K562 (cell line): ENCODE results near the gene IGSF10. TPM values are rescaled to one million over a fixed set of nuclear protein-coding genes. Genes with fewer than 3 reads are reported as not detected.
A peak's percentile ranks its signal among the peaks of the same experiment; 100 is the strongest.

Experiments
- ATAC-seq: fragments of 200-7000 bp; cut with Tn5 transposase; 3 replicates; pipeline ENCODE4 v1.9.1; 2020; ENCODE audit warnings: moderate library complexity
- BruUV-seq: library from RNA; stranded (reverse); fragments of 400-500 nt; replicated peaks from 2 replicates; lab custom pipeline; 2021; lab: Mats Ljungman, UMichigan
- CTCF ChIA-PET: fragments of 300-600 bp; formaldehyde crosslinking; extraction: SDS; loops from one replicate; lab custom pipeline; 2021; ENCODE audit warnings: low intra/inter-chr PET ratio; lab: Yijun Ruan, JAX
- POLR2A ChIA-PET: fragments of 300-600, 350-650 bp; sonication (Branson Sonifier 250); formaldehyde crosslinking; extraction: SDS; loops from one replicate; lab custom pipeline; 2021; ENCODE audit warnings: antibody characterized with exemption, inconsistent platforms; lab: Yijun Ruan, JAX
- DNase-seq, 4 experiments: peaks; one replicate each; pipeline versions ENCODE4 v3.0.0 to v3.0.0-alpha.2; 2011 to 2018; ENCODE audit warnings: low spot score in 3 of 4, mixed read lengths in 3 of 4; ENCODE audit errors: extremely low read depth in 1 of 4
- FAIRE-seq: peaks from 2 replicates; lab custom pipeline; 2011; peaks lifted over from hg19 to GRCh38; lab: Jason Lieb, UNC
- H2AFZ ChIP-seq: 2 replicates; pipeline ENCODE4 v1.6.0; 2011; ENCODE audit warnings: low read depth, low read length, control low read depth, inconsistent platforms
- H3K27ac ChIP-seq: fragments of 200-600 bp; 3 replicates; pipeline ENCODE4 v1.8.0; 2011; ENCODE audit warnings: low read depth, mild to moderate bottlenecking, control low read depth, inconsistent platforms, low read length, moderate library complexity, mixed read lengths; ENCODE audit errors: extremely low read depth
- H3K27me3 ChIP-seq, 2 experiments: fragments of 300-600 bp in 1 of 2; 2 replicates in 1 of 2; 3 replicates in 1 of 2; pipeline versions ENCODE4 v1.6.0 to v1.8.0; 2011; ENCODE audit warnings: inconsistent platforms in 2 of 2, low read length in 2 of 2, mild to moderate bottlenecking in 1 of 2, mixed read lengths in 1 of 2, moderate library complexity in 1 of 2; ENCODE audit not compliant: control insufficient read depth in 2 of 2, insufficient read depth in 2 of 2
- H3K36me3 ChIP-seq: fragments of 300-600 bp; 3 replicates; pipeline ENCODE4 v1.8.0; 2011; ENCODE audit warnings: mild to moderate bottlenecking, low read length, inconsistent platforms; ENCODE audit not compliant: control insufficient read depth, insufficient read depth
- H3K4me1 ChIP-seq, 2 experiments: fragments of 200-600 bp in 1 of 2; replicated peaks in 1 of 2; 2 replicates in 1 of 2; 3 replicates in 1 of 2; pipeline versions ENCODE4 v1.5.1 to v1.8.0; 2011; ENCODE audit warnings: inconsistent platforms in 2 of 2, low read length in 2 of 2, mild to moderate bottlenecking in 1 of 2, mixed read lengths in 1 of 2, moderate library complexity in 1 of 2; ENCODE audit not compliant: control insufficient read depth in 2 of 2, insufficient read depth in 2 of 2
- H3K4me2 ChIP-seq: 2 replicates; pipeline ENCODE4 v1.6.1; 2011; ENCODE audit warnings: low read length, control low read depth, inconsistent platforms, mixed read lengths; ENCODE audit not compliant: insufficient read depth
- H3K4me3 ChIP-seq: fragments of 200-600 bp; sonication (generic), shearing (Covaris generic); 2 replicates; pipeline ENCODE4 v1.5.1; 2016; ENCODE audit warnings: control low read depth, inconsistent platforms
- H3K79me2 ChIP-seq: fragments of 200-600 bp; 3 replicates; pipeline ENCODE4 v1.8.0; 2011; ENCODE audit warnings: low read length, inconsistent platforms; ENCODE audit not compliant: control insufficient read depth, insufficient read depth
- H3K9ac ChIP-seq, 2 experiments: 2 replicates each; pipeline versions ENCODE4 v1.6.0 to v1.6.1; 2011; ENCODE audit warnings: low read depth in 2 of 2, low read length in 2 of 2, control low read depth in 1 of 2, inconsistent platforms in 1 of 2, mild to moderate bottlenecking in 1 of 2, mixed read lengths in 1 of 2; ENCODE audit not compliant: insufficient read depth in 1 of 2
- H3K9me1 ChIP-seq: one replicate; pipeline ENCODE4 v1.6.0; 2011; ENCODE audit warnings: inconsistent platforms, mild to moderate bottlenecking, low read length, moderate library complexity; ENCODE audit not compliant: control insufficient read depth, insufficient read depth
- H3K9me3 ChIP-seq: replicated peaks from 2 replicates; pipeline ENCODE4 v1.5.1; 2011; ENCODE audit warnings: low read depth, low read length, inconsistent platforms; ENCODE audit not compliant: control insufficient read depth, insufficient read depth
- H4K20me1 ChIP-seq: replicated peaks from 2 replicates; pipeline ENCODE4 v1.6.1; 2011; ENCODE audit warnings: low read length, inconsistent platforms, mixed read lengths; ENCODE audit not compliant: control insufficient read depth, insufficient read depth
- NFIC ChIP-seq: fragments of 450-650 bp; IDR thresholded peaks from 2 replicates; pipeline ENCODE4 v1.6.1; 2017; ENCODE audit warnings: mild to moderate bottlenecking, inconsistent platforms
- NUFIP1 ChIP-seq: fragments of 450-650 bp; IDR thresholded peaks from 2 replicates; pipeline ENCODE4 v1.6.1; 2018; ENCODE audit not compliant: partially characterized antibody
- PPARD ChIP-seq: fragments of 250-450 bp; sonication (Bioruptor Pico); IDR thresholded peaks from 2 replicates; pipeline ENCODE4 v1.8.0; 2022; ENCODE audit warnings: inconsistent platforms, mild to moderate bottlenecking, moderate library complexity
- WGBS: fragments of 100-300 bp; shearing (Covaris generic); methylation state at CpG from one replicate; pipeline ENCODE4 v1.1.6; 2016; ENCODE audit warnings: low coverage, mixed read lengths; ENCODE audit not compliant: insufficient coverage; ENCODE audit errors: missing lambda C conversion rate; 5-methylcytosine and 5-hydroxymethylcytosine counted together
- in situ Hi-C: fragments of 300-500 bp; cut with MboI; formaldehyde crosslinking; loops from 4 replicates; pipeline ENCODE4 v1.15.0; 2018; ENCODE audit warnings: inconsistent platforms, mixed read lengths
- intact Hi-C: fragments of 100-400 bp; cut with micrococcal nuclease; formaldehyde crosslinking; loops from 2 replicates; pipeline ENCODE4 v1.14.2; 2022
- polyA plus RNA-seq, 8 experiments: library from polyadenylated mRNA; depleted of rRNA in 4 of 8; stranded (reverse) in 5 of 8; unstranded in 3 of 8; fragments of >200 nt; fragmentation: Nextera tagmentation in 2 of 8; fragmentation: Illumina TruSeq in 1 of 8; extraction: Ambion mirVana in 2 of 8; extraction: Trizol in 1 of 8; gene quantifications; 2 replicates each; pipeline versions ENCODE4 v1.2.1 to v1.2.3, GENCODE V29; 2011 to 2014; ENCODE audit warnings: inconsistent platforms in 1 of 8, missing spikeins in 1 of 8
- total RNA-seq, 7 experiments: library from RNA; depleted of rRNA in 6 of 7; stranded (reverse); fragments of >200 nt in 6 of 7; fragmentation: Illumina TruSeq in 2 of 7; extraction: Trizol in 2 of 7; gene quantifications; 2 replicates each; pipeline versions ENCODE4 v1.2.1 to v1.2.3, GENCODE V29; 2011 to 2021; ENCODE audit warnings: low replicate concordance in 1 of 7
- TF ChIP-seq, protein P1 (sequence below), 3 experiments: fragments of 200-800 bp in 1 of 3; sonication (Bioruptor generic) in 1 of 3; sonication (generic) in 1 of 3; formaldehyde crosslinking in 1 of 3; IDR thresholded peaks; 2 replicates each; pipeline versions ENCODE4 v1.6.1 to v1.8.0; 2016 to 2022; ENCODE audit warnings: mild to moderate bottlenecking in 2 of 3, missing compliant biosample characterization in 2 of 3, missing genetic modification characterization in 2 of 3, missing genetic modification reagents in 1 of 3
- TF ChIP-seq, protein P2 (sequence below): fragments of 200-800 bp; sonication (Bioruptor generic); IDR thresholded peaks from 2 replicates; pipeline ENCODE4 v1.6.1; 2017; ENCODE audit warnings: missing genetic modification characterization, missing compliant biosample characterization

IGSF10 gene
- total and polyA plus RNA-seq, 9 of the 15 experiments (the other 6 are each of a cell fraction or from before 2014, with no cell fraction given) = 0.11 to 1.2 (median 0.40) TPM

DNA sequence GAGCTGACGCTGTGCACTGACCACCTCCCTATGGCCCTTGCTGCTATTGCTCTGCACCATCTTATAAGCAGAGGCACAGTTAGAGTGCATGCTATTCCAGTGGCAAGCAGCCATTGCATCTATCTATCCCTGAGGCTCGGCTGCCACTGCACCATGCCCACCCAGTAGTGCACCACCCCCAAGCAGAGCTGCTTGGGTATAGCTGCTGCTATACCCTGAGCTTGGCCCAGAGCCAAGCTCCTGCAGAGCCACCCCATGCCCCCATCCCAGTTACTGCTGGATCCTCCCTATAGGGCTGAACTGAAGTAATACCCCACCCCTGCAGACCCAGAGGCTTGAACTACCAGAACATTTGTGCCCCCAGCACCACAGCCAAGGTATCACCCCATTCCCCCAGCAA is 19.6 kb upstream of the IGSF10 start:
- no peaks in the 10 kb centered on the region for H3K36me3 ChIP-seq
- intact Hi-C loops (no loop called here), in situ Hi-C loops (no loop called here)
- CTCF ChIA-PET = no interaction called here
- H3K79me2 ChIP-seq = no peaks in the 10 kb centered on the region
- H3K9ac ChIP-seq = no peak overlapping the region
- BruUV-seq = no TSS peak
- peaks cover 0 to 5% of the 10 kb centered on the region in 2 experiments; a peak in 2 of 5 replicates for H3K4me1 ChIP-seq
- no peak overlapping the region for H3K4me2 ChIP-seq
- no peaks in the 10 kb centered on the region for H4K20me1 ChIP-seq
- 45% methylated on average over 2 of the region's 2 CpGs for WGBS
- H3K27me3 ChIP-seq = no peaks in the 10 kb centered on the region
- FAIRE-seq (no peak), DNase-seq (no peak), ATAC-seq (no peak)
- H3K9me3 ChIP-seq = peaks cover 8% of the 10 kb centered on the region
- no peak overlapping the region for H3K27ac ChIP-seq
- H3K4me3 ChIP-seq = no peak overlapping the region
- no peak overlapping the region for H2AFZ ChIP-seq
- POLR2A ChIA-PET = no interaction called here
- no peaks in the 10 kb centered on the region for H3K9me1 ChIP-seq
- TF ChIP-seq NUFIP1 (no peak), NFIC (peak; percentile 49; the same call in 1 of the 2 replicates), PPARD (CRISPR knock-in tag) (no peak)
- TF ChIP-seq, protein P1, sequence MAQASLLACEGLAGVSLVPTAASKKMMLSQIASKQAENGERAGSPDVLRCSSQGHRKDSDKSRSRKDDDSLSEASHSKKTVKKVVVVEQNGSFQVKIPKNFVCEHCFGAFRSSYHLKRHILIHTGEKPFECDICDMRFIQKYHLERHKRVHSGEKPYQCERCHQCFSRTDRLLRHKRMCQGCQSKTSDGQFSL (CRISPR knock-in tag; IDR thresholded peaks at IDR 0.05) = no peak
- TF ChIP-seq, protein P1 (tag; IDR thresholded peaks at IDR 0.05) = no peak
- TF ChIP-seq, protein P2, sequence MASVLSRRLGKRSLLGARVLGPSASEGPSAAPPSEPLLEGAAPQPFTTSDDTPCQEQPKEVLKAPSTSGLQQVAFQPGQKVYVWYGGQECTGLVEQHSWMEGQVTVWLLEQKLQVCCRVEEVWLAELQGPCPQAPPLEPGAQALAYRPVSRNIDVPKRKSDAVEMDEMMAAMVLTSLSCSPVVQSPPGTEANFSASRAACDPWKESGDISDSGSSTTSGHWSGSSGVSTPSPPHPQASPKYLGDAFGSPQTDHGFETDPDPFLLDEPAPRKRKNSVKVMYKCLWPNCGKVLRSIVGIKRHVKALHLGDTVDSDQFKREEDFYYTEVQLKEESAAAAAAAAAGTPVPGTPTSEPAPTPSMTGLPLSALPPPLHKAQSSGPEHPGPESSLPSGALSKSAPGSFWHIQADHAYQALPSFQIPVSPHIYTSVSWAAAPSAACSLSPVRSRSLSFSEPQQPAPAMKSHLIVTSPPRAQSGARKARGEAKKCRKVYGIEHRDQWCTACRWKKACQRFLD (CRISPR knock-in tag) = no peak
